GM21526 (cell line): ENCODE data around the gene DBP.

ENCODE experiments used
- ATAC-seq: cut with Tn5 transposase; IDR thresholded peaks from one replicate; pipeline ENCODE4 v1.9.1; 2021; ENCODE audit warnings: moderate library complexity; ENCODE audit not compliant: unreplicated experiment, low FRiP score

The DBP gene

GRCh38 chr19:48613852-48614435 lies 23.2 kb downstream of the DBP start:
- ATAC-seq = no peak

- no peak for ATAC-seq
Measured at GRCh38 chr19:48613024-48613851, 23.9 kb downstream of the DBP start.

GRCh38 chr19:48611872-48612271 lies 25.3 kb downstream of the DBP start:
- ATAC-seq = no peak

- no peak for ATAC-seq
Measured at GRCh38 chr19:48609571-48610108, 27.5 kb downstream of the DBP start.

GRCh38 chr19:48608798-48609263 lies 28.3 kb downstream of the DBP start:
- ATAC-seq = no peak

GRCh38 chr19:48607359-48607755 lies 29.8 kb downstream of the DBP start:
- ATAC-seq = no peak

- no peak for ATAC-seq
Measured at GRCh38 chr19:48606463-48607358, 30.5 kb downstream of the DBP start, which contains the start of gene SPACA4. Gene SPACA4, plus strand, starts transcription at chr19:48606742. Its CDS starts 237 bp downstream, at chr19:48606979.

- ATAC-seq = no peak
Measured at GRCh38 chr19:48603850-48604249, 33.3 kb downstream of the DBP start.

GRCh38 chr19:48603449-48603848 lies 33.7 kb downstream of the DBP start:
- no peak for ATAC-seq

- no peak for ATAC-seq
Measured at GRCh38 chr19:48603001-48603400, 34.2 kb downstream of the DBP start.

- no peak for ATAC-seq
Measured at GRCh38 chr19:48600679-48601417, 36.3 kb downstream of the DBP start.

- ATAC-seq = no peak
Measured at GRCh38 chr19:48598996-48599700, 38.0 kb downstream of the DBP start.

GRCh38 chr19:48596679-48597465 lies 40.3 kb downstream of the DBP start:
- no peak for ATAC-seq

- ATAC-seq = no peak
Measured at GRCh38 chr19:48596237-48596636, 40.9 kb downstream of the DBP start.

GRCh38 chr19:48595833-48596232 lies 41.3 kb downstream of the DBP start:
- no peak for ATAC-seq

- no peak for ATAC-seq
Measured at GRCh38 chr19:48595171-48595570, 42.0 kb downstream of the DBP start.

GRCh38 chr19:48591021-48591420 lies 46.2 kb downstream of the DBP start:
- ATAC-seq = no peak

- no peak for ATAC-seq
Measured at GRCh38 chr19:48588670-48589401, 48.3 kb downstream of the DBP start.
